Trophoblast cell (in vitro differentiated cells and primary cell): ENCODE measurements around the gene TRAF2.

ENCODE experiments used
- DNase-seq, 2 donors: peaks; one replicate each; pipeline ENCODE4 v3.0.0-alpha.2; 2016
- H2AFZ ChIP-seq: 2 replicates; pipeline ENCODE4 v1.6.1; 2013; ENCODE audit warnings: low read length, moderate library complexity, mild to moderate bottlenecking; ENCODE audit not compliant: insufficient read depth, poor library complexity
- H2AK5ac ChIP-seq: 2 replicates; pipeline ENCODE4 v1.6.1; 2013; ENCODE audit warnings: mild to moderate bottlenecking, low read length
- H2BK120ac ChIP-seq: 2 replicates; pipeline ENCODE4 v1.6.1; 2013; ENCODE audit warnings: low read length, mild to moderate bottlenecking, moderate library complexity; ENCODE audit not compliant: insufficient read depth, poor library complexity
- H2BK12ac ChIP-seq: 2 replicates; pipeline ENCODE4 v1.6.1; 2013; ENCODE audit warnings: mild to moderate bottlenecking, low read length, moderate library complexity
- H2BK5ac ChIP-seq: 2 replicates; pipeline ENCODE4 v1.6.1; 2013; ENCODE audit warnings: low read length, low read depth, moderate library complexity, mild to moderate bottlenecking; ENCODE audit not compliant: poor library complexity
- H3K14ac ChIP-seq: 2 replicates; pipeline ENCODE4 v1.6.1; 2013; ENCODE audit warnings: mild to moderate bottlenecking, low read length
- H3K18ac ChIP-seq: 2 replicates; pipeline ENCODE4 v1.6.1; 2013; ENCODE audit warnings: mild to moderate bottlenecking, low read length
- H3K23ac ChIP-seq: 2 replicates; pipeline ENCODE4 v1.6.1; 2013; ENCODE audit warnings: low read length
- H3K27ac ChIP-seq: 2 replicates; pipeline ENCODE4 v1.5.1; 2013; ENCODE audit warnings: low read depth, mild to moderate bottlenecking, inconsistent platforms, low read length, moderate library complexity
- H3K27me3 ChIP-seq: 2 replicates; pipeline ENCODE4 v1.6.1; 2013; ENCODE audit warnings: inconsistent platforms, mild to moderate bottlenecking, low read length, moderate library complexity; ENCODE audit not compliant: insufficient read depth
- H3K36me3 ChIP-seq, 2 experiments: 1 replicate in 1 of 2; 2 replicates in 1 of 2; pipeline ENCODE4 v1.6.1; 2013; ENCODE audit warnings: low read length in 2 of 2, mild to moderate bottlenecking in 2 of 2, moderate library complexity in 1 of 2; ENCODE audit not compliant: insufficient read depth in 2 of 2, control insufficient read depth in 1 of 2
- H3K4ac ChIP-seq: 2 replicates; pipeline ENCODE4 v1.6.1; 2013; ENCODE audit warnings: low read depth, mild to moderate bottlenecking, low read length, moderate library complexity
- H3K4me1 ChIP-seq, 2 experiments: 1 replicate in 1 of 2; 2 replicates in 1 of 2; pipeline ENCODE4 v1.6.1; 2013; ENCODE audit warnings: low read length in 2 of 2, mild to moderate bottlenecking in 2 of 2, moderate library complexity in 1 of 2; ENCODE audit not compliant: insufficient read depth in 2 of 2, control insufficient read depth in 1 of 2
- H3K4me2 ChIP-seq: 2 replicates; pipeline ENCODE4 v1.6.1; 2013; ENCODE audit warnings: inconsistent platforms, mild to moderate bottlenecking, low read length, moderate library complexity
- H3K4me3 ChIP-seq: 2 replicates; pipeline ENCODE4 v1.5.1; 2013; ENCODE audit warnings: mild to moderate bottlenecking, low read depth, low read length, inconsistent platforms
- H3K79me1 ChIP-seq: one replicate; pipeline ENCODE4 v1.6.1; 2013; ENCODE audit warnings: low read length
- H3K79me2 ChIP-seq: 2 replicates; pipeline ENCODE4 v1.6.1; 2013; ENCODE audit warnings: low read length, mild to moderate bottlenecking; ENCODE audit not compliant: control insufficient read depth, insufficient read depth, poor library complexity
- H3K9ac ChIP-seq: 2 replicates; pipeline ENCODE4 v1.6.1; 2013; ENCODE audit warnings: mild to moderate bottlenecking, low read length
- H3K9me3 ChIP-seq: 2 replicates; pipeline ENCODE4 v1.6.1; 2013; ENCODE audit warnings: low read depth, mild to moderate bottlenecking, control low read depth, inconsistent platforms, low read length; ENCODE audit not compliant: insufficient read depth
- H4K12ac ChIP-seq: 2 replicates; pipeline ENCODE4 v1.6.1; 2013; ENCODE audit warnings: low read depth, mild to moderate bottlenecking, low read length, moderate library complexity
- H4K8ac ChIP-seq: 2 replicates; pipeline ENCODE4 v1.6.1; 2013; ENCODE audit warnings: low read depth, mild to moderate bottlenecking, low read length, moderate library complexity
- H4K91ac ChIP-seq: one replicate; pipeline ENCODE4 v1.6.1; 2013; ENCODE audit warnings: low read depth, mild to moderate bottlenecking, low read length, moderate library complexity
- WGBS: extraction: QIAGEN DNeasy Blood & Tissue Kit; methylation state at CpG from one replicate; pipeline ENCODE4 v1.1.7; 2013; ENCODE audit warnings: missing lambda C conversion rate; ENCODE audit not compliant: insufficient read length, insufficient coverage; ENCODE audit errors: extremely low coverage; 5-methylcytosine and 5-hydroxymethylcytosine counted together

The TRAF2 gene

GRCh38 chr9:136858452-136858843 is 27.9 kb upstream of the TRAF2 start:
- no peaks in the 10 kb centered on the region for H3K9me3 ChIP-seq
- H3K36me3 ChIP-seq: peaks cover 49 to 50% of the 10 kb centered on the region in 2 experiments
- WGBS: no CpG with 5 or more reads among the region's 15 CpGs
- H4K8ac ChIP-seq: no peak overlapping the region
- no peak overlapping the region for H2BK5ac ChIP-seq
- H3K79me1 ChIP-seq: no peaks in the 10 kb centered on the region
- no peak overlapping the region for H3K4me2 ChIP-seq
- no peak for DNase-seq
- no peak overlapping the region for H2AK5ac ChIP-seq
- peaks cover 3 to 8% of the 10 kb centered on the region in 2 experiments for H3K4me1 ChIP-seq
- no peaks in the 10 kb centered on the region for H3K27me3 ChIP-seq
- no peak overlapping the region for H3K9ac ChIP-seq
- no peak overlapping the region for H4K91ac ChIP-seq
- H2BK12ac ChIP-seq: no peak overlapping the region
- no peak overlapping the region for H3K4ac ChIP-seq
- H3K23ac ChIP-seq: no peak overlapping the region
- no peak overlapping the region for H3K18ac ChIP-seq
- no peak overlapping the region for H3K4me3 ChIP-seq
- H3K14ac ChIP-seq: no peak overlapping the region
- H4K12ac ChIP-seq: no peak overlapping the region
- H2BK120ac ChIP-seq: no peak overlapping the region
- no peak overlapping the region for H3K27ac ChIP-seq
- H2AFZ ChIP-seq: no peak overlapping the region
- no peaks in the 10 kb centered on the region for H3K79me2 ChIP-seq

- peaks cover 55% of the 10 kb centered on the region in 2 experiments for H3K36me3 ChIP-seq
- H2BK12ac ChIP-seq: no peak overlapping the region
- no peak overlapping the region for H4K8ac ChIP-seq
- H3K4me1 ChIP-seq: peaks cover 3 to 8% of the 10 kb centered on the region in 2 experiments
- no peak overlapping the region for H3K14ac ChIP-seq
- no peak overlapping the region for H2BK5ac ChIP-seq
- H4K12ac ChIP-seq: peak overlapping the region; percentile 32
- no CpG with 5 or more reads among the region's 20 CpGs for WGBS
- no peak overlapping the region for H3K4ac ChIP-seq
- H2AK5ac ChIP-seq: no peak overlapping the region
- no peak overlapping the region for H2BK120ac ChIP-seq
- H3K27ac ChIP-seq: no peak overlapping the region
- H3K27me3 ChIP-seq: no peaks in the 10 kb centered on the region
- no peak overlapping the region for H3K18ac ChIP-seq
- H3K23ac ChIP-seq: no peak overlapping the region
- DNase-seq: no peak
- H3K4me3 ChIP-seq: no peak overlapping the region
- no peaks in the 10 kb centered on the region for H3K79me2 ChIP-seq
- no peaks in the 10 kb centered on the region for H3K9me3 ChIP-seq
- H2AFZ ChIP-seq: no peak overlapping the region
- H3K79me1 ChIP-seq: no peaks in the 10 kb centered on the region
- H3K9ac ChIP-seq: no peak overlapping the region
- no peak overlapping the region for H4K91ac ChIP-seq
- H3K4me2 ChIP-seq: no peak overlapping the region
Observed at GRCh38 chr9:136858844-136859757, 27.2 kb upstream of the TRAF2 start.

GRCh38 chr9:136860529-136860928 is 25.8 kb upstream of the TRAF2 start:
- H3K9me3 ChIP-seq: no peaks in the 10 kb centered on the region
- no peak overlapping the region for H2BK120ac ChIP-seq
- no peak overlapping the region for H3K18ac ChIP-seq
- WGBS: no CpG with 5 or more reads among the region's 9 CpGs
- no peak overlapping the region for H3K9ac ChIP-seq
- H3K79me1 ChIP-seq: no peaks in the 10 kb centered on the region
- H3K79me2 ChIP-seq: peaks cover 7% of the 10 kb centered on the region
- no peak overlapping the region for H2AFZ ChIP-seq
- H2AK5ac ChIP-seq: no peak overlapping the region
- no peak overlapping the region for H2BK12ac ChIP-seq
- H4K91ac ChIP-seq: no peak overlapping the region
- H3K23ac ChIP-seq: no peak overlapping the region
- DNase-seq: no peak
- peaks cover 7 to 13% of the 10 kb centered on the region in 2 experiments for H3K4me1 ChIP-seq
- H4K12ac ChIP-seq: no peak overlapping the region
- H3K36me3 ChIP-seq: peaks cover 55 to 63% of the 10 kb centered on the region in 2 experiments
- H3K4me3 ChIP-seq: no peak overlapping the region
- no peak overlapping the region for H2BK5ac ChIP-seq
- no peaks in the 10 kb centered on the region for H3K27me3 ChIP-seq
- no peak overlapping the region for H3K4me2 ChIP-seq
- no peak overlapping the region for H4K8ac ChIP-seq
- H3K4ac ChIP-seq: no peak overlapping the region
- H3K27ac ChIP-seq: no peak overlapping the region
- H3K14ac ChIP-seq: no peak overlapping the region

- H2BK5ac ChIP-seq: no peak overlapping the region
- H3K4me1 ChIP-seq: peaks cover 6 to 12% of the 10 kb centered on the region in 2 experiments
- peaks cover 10% of the 10 kb centered on the region for H3K79me2 ChIP-seq
- H2BK12ac ChIP-seq: no peak overlapping the region
- DNase-seq: no peak
- H4K12ac ChIP-seq: no peak overlapping the region
- peaks cover 55 to 63% of the 10 kb centered on the region in 2 experiments for H3K36me3 ChIP-seq
- no peak overlapping the region for H3K23ac ChIP-seq
- no peak overlapping the region for H3K14ac ChIP-seq
- H3K79me1 ChIP-seq: peaks cover 3% of the 10 kb centered on the region
- H4K8ac ChIP-seq: no peak overlapping the region
- no peak overlapping the region for H3K18ac ChIP-seq
- H4K91ac ChIP-seq: no peak overlapping the region
- H3K27ac ChIP-seq: no peak overlapping the region
- no peak overlapping the region for H2AK5ac ChIP-seq
- H3K27me3 ChIP-seq: no peaks in the 10 kb centered on the region
- no peaks in the 10 kb centered on the region for H3K9me3 ChIP-seq
- H3K4me2 ChIP-seq: no peak overlapping the region
- WGBS: no CpG with 5 or more reads among the region's 22 CpGs
- no peak overlapping the region for H3K9ac ChIP-seq
- H3K4ac ChIP-seq: no peak overlapping the region
- H2AFZ ChIP-seq: no peak overlapping the region
- H3K4me3 ChIP-seq: no peak overlapping the region
- no peak overlapping the region for H2BK120ac ChIP-seq
Observed at GRCh38 chr9:136860933-136861873, 25.1 kb upstream of the TRAF2 start.
